Natural killer cell (primary cell): Measurements from ENCODE around the gene MYO1D. TPM values are rescaled to one million over a fixed set of nuclear protein-coding genes. Genes with fewer than 3 reads are reported as not detected.

Source experiments
- ATAC-seq, 3 donors: fragments of 150-1000 bp in 2 of 3; fragments of 200-7000 bp in 1 of 3; cut with Tn5 transposase; 1 replicate in 1 of 3; 2 replicates in 2 of 3; pipeline ENCODE4 v1.10.0; 2021; ENCODE audit warnings: mild to moderate bottlenecking in 2 of 3, moderate library complexity in 2 of 3
- DNase-seq, 2 donors: peaks; one replicate each; pipeline versions ENCODE4 v3.0.0 to v3.0.0-alpha.2; 2013 to 2021; ENCODE audit warnings: mixed read lengths in 1 of 2
- H3K27ac ChIP-seq: one replicate; pipeline ENCODE4 v1.5.1; 2013; ENCODE audit warnings: mild to moderate bottlenecking, low read length
- H3K27me3 ChIP-seq: one replicate; pipeline ENCODE4 v1.6.1; 2013; ENCODE audit warnings: low read length; ENCODE audit not compliant: control insufficient read depth, insufficient read depth
- H3K36me3 ChIP-seq: one replicate; pipeline ENCODE4 v1.6.1; 2013; ENCODE audit warnings: low read length; ENCODE audit not compliant: control insufficient read depth, insufficient read depth
- H3K4me1 ChIP-seq: one replicate; pipeline ENCODE4 v1.6.1; 2013; ENCODE audit warnings: low read length; ENCODE audit not compliant: control insufficient read depth, insufficient read depth
- H3K4me3 ChIP-seq: one replicate; pipeline ENCODE4 v1.5.1; 2013; ENCODE audit warnings: low read length
- H3K9me3 ChIP-seq: one replicate; pipeline ENCODE4 v1.6.1; 2013; ENCODE audit warnings: low read length; ENCODE audit not compliant: control insufficient read depth, insufficient read depth
- H3K27ac Mint-ChIP-seq, 2 donors: one replicate each; pipeline ENCODE4 v1.8.0; 2022; ENCODE audit warnings: mild to moderate bottlenecking in 2 of 2, mixed read lengths in 2 of 2, moderate library complexity in 1 of 2
- H3K27me3 Mint-ChIP-seq, 2 donors: one replicate each; pipeline ENCODE4 v1.8.0; 2022; ENCODE audit warnings: low read depth in 2 of 2, mixed read lengths in 2 of 2
- H3K36me3 Mint-ChIP-seq: one replicate; pipeline ENCODE4 v1.8.0; 2022; ENCODE audit warnings: mixed read lengths
- H3K4me1 Mint-ChIP-seq, 2 donors: one replicate each; pipeline ENCODE4 v1.8.0; 2022; ENCODE audit warnings: mixed read lengths in 2 of 2
- H3K4me3 Mint-ChIP-seq: one replicate; pipeline ENCODE4 v1.8.0; 2022; ENCODE audit warnings: mild to moderate bottlenecking, moderate library complexity, mixed read lengths
- H3K9me3 Mint-ChIP-seq, 2 donors: one replicate each; pipeline ENCODE4 v1.8.0; 2022; ENCODE audit warnings: mixed read lengths in 2 of 2
- CTCF ChIP-seq: fragments of 200-600 bp; IDR thresholded peaks from one replicate; pipeline ENCODE4 v1.8.0; 2022; ENCODE audit warnings: antibody characterized with exemption
- WGBS: methylation state at CpG from one replicate; pipeline ENCODE4 v1.1.7; 2013; ENCODE audit warnings: missing lambda C conversion rate; ENCODE audit not compliant: insufficient coverage; 5-methylcytosine and 5-hydroxymethylcytosine counted together
- intact Hi-C: fragments of 100-400 bp; cut with micrococcal nuclease; formaldehyde crosslinking; loops from one replicate; pipeline ENCODE4 v1.14.2; 2022
- total RNA-seq, 4 donors: library from RNA; stranded (reverse); fragments of 120-200 nt in 1 of 4; gene quantifications; one replicate each; pipeline versions ENCODE4 v1.2.3 to v1.2.4, GENCODE V29; 2013 to 2022

Gene MYO1D
- total RNA-seq, 3 donors from 2014 or later (not counting 1 experiment from before 2014, with no cell fraction given), result 6.8 to 20.2 (median 10.5) TPM

GRCh38 chr17:32855620-32856019 lies 21.3 kb downstream of the MYO1D start:
- DNase-seq, result no peak
- intact Hi-C loops, result no loop called here
- 100% methylated on average over 3 of the region's 3 CpGs for WGBS

GRCh38 chr17:32854832-32855389 lies 22.0 kb downstream of the MYO1D start:
- WGBS, result 92% methylated on average over 3 of the region's 5 CpGs
- no peak overlapping the region for H3K27ac ChIP-seq
- ATAC-seq, result no peak
- H3K4me3 ChIP-seq, result no peak overlapping the region
- Mint-ChIP-seq H3K4me1 (no peaks in the 10 kb centered on the region), H3K36me3 (no peaks in the 10 kb centered on the region), H3K9me3 (no peaks in the 10 kb centered on the region), H3K27ac (no peak overlapping the region), H3K4me3 (no peak overlapping the region), H3K27me3 (peaks cover 17 to 23% of the 10 kb centered on the region in 2 donors)
- H3K27me3 ChIP-seq, result peaks cover 2% of the 10 kb centered on the region
- H3K36me3 ChIP-seq, result no peaks in the 10 kb centered on the region
- no peaks in the 10 kb centered on the region for H3K4me1 ChIP-seq
- peak; percentile 27 for TF ChIP-seq CTCF
- intact Hi-C loops, result no loop called here
- no peaks in the 10 kb centered on the region for H3K9me3 ChIP-seq
- no peak for DNase-seq

More at GRCh38 chr17:32855620-32856019, 21.3 kb downstream of the MYO1D start:
- H3K4me3 Mint-ChIP-seq, result no peak overlapping the region
- no peaks in the 10 kb centered on the region for H3K9me3 Mint-ChIP-seq
- Histone ChIP-seq H3K4me1 (no peaks in the 10 kb centered on the region), H3K27ac (no peak overlapping the region), H3K4me3 (no peak overlapping the region), H3K9me3 (no peaks in the 10 kb centered on the region), H3K36me3 (no peaks in the 10 kb centered on the region), H3K27me3 (peaks cover 4% of the 10 kb centered on the region)
- H3K27ac Mint-ChIP-seq, result no peak overlapping the region
- no peaks in the 10 kb centered on the region for H3K36me3 Mint-ChIP-seq
- peaks cover 19 to 23% of the 10 kb centered on the region in 2 donors for H3K27me3 Mint-ChIP-seq
- TF ChIP-seq CTCF, result no peak
- ATAC-seq, result no peak
- H3K4me1 Mint-ChIP-seq, result peaks cover 5 to 7% of the 10 kb centered on the region in 2 donors

- no peaks in the 10 kb centered on the region for H3K36me3 Mint-ChIP-seq
- Histone ChIP-seq H3K27ac (no peak overlapping the region), H3K27me3 (peaks cover 2% of the 10 kb centered on the region), H3K36me3 (no peaks in the 10 kb centered on the region), H3K9me3 (no peaks in the 10 kb centered on the region), H3K4me1 (no peaks in the 10 kb centered on the region), H3K4me3 (no peak overlapping the region)
- no peak for TF ChIP-seq CTCF
- intact Hi-C loops, result no loop called here
- H3K9me3 Mint-ChIP-seq, result no peaks in the 10 kb centered on the region
- no peak overlapping the region for H3K4me3 Mint-ChIP-seq
- WGBS, result no CpG with 5 or more reads among the region's 1 CpG
- DNase-seq (no peak), ATAC-seq (no peak)
- peaks cover 10 to 16% of the 10 kb centered on the region in 2 donors for H3K27me3 Mint-ChIP-seq
- H3K4me1 Mint-ChIP-seq, result no peaks in the 10 kb centered on the region
- H3K27ac Mint-ChIP-seq, result no peak overlapping the region
Measured at GRCh38 chr17:32854207-32854606, 22.7 kb downstream of the MYO1D start.

GRCh38 chr17:32852811-32853210 lies 24.1 kb downstream of the MYO1D start:
- no peaks in the 10 kb centered on the region for H3K36me3 Mint-ChIP-seq
- no peak overlapping the region for H3K4me3 ChIP-seq
- H3K27ac Mint-ChIP-seq, result no peak overlapping the region
- WGBS, result 91% methylated on average over 3 of the region's 3 CpGs
- intact Hi-C loops, result no loop called here
- no peak for TF ChIP-seq CTCF
- H3K4me1 Mint-ChIP-seq, result no peaks in the 10 kb centered on the region
- no peaks in the 10 kb centered on the region for H3K9me3 Mint-ChIP-seq
- ATAC-seq (no peak), DNase-seq (no peak)
- no peaks in the 10 kb centered on the region for H3K9me3 ChIP-seq
- H3K4me3 Mint-ChIP-seq, result no peak overlapping the region
- no peaks in the 10 kb centered on the region for H3K36me3 ChIP-seq
- H3K27me3 Mint-ChIP-seq, result peaks cover 7 to 15% of the 10 kb centered on the region in 2 donors
- H3K27ac ChIP-seq, result no peak overlapping the region
- H3K4me1 ChIP-seq, result no peaks in the 10 kb centered on the region
- peaks cover 2% of the 10 kb centered on the region for H3K27me3 ChIP-seq
